SU-DHL-6 (cell line): ENCODE measurements around the gene WDR7.

ENCODE experiments used
- H2AFZ ChIP-seq: fragments of 200-600 bp; sonication (generic); 2 replicates; pipeline ENCODE4 v1.6.1; 2014; ENCODE audit warnings: low read depth, mild to moderate bottlenecking, moderate library complexity, mixed read lengths, antibody characterized with exemption, low read length; ENCODE audit not compliant: severe bottlenecking
- H3F3A ChIP-seq: fragments of 200-600 bp; shearing (Covaris generic); 2 replicates; pipeline ENCODE4 v1.6.0; 2016; ENCODE audit warnings: antibody characterized with exemption, mild to moderate bottlenecking; ENCODE audit not compliant: insufficient read depth
- H3K27ac ChIP-seq: fragments of 200-600 bp; sonication (generic); 2 replicates; pipeline ENCODE4 v1.5.1; 2016; ENCODE audit warnings: low read depth, mild to moderate bottlenecking, low read length, moderate library complexity, mixed read lengths
- H3K27me3 ChIP-seq: fragments of 200-600 bp; sonication (generic), shearing (Covaris generic); 2 replicates; pipeline ENCODE4 v1.6.0; 2014; ENCODE audit warnings: mild to moderate bottlenecking, low read length
- H3K36me3 ChIP-seq: fragments of 200-600 bp; sonication (generic); 2 replicates; pipeline ENCODE4 v1.6.1; 2014; ENCODE audit warnings: mild to moderate bottlenecking, low read length, mixed read lengths
- H3K4me2 ChIP-seq: fragments of 300-600, 200-600 bp; shearing (Covaris generic), sonication (generic); 2 replicates; pipeline ENCODE4 v1.6.0; 2014; ENCODE audit warnings: low read length, low read depth, mild to moderate bottlenecking; ENCODE audit not compliant: poor library complexity, severe bottlenecking
- H3K4me3 ChIP-seq: fragments of 200-600 bp; sonication (generic); 2 replicates; pipeline ENCODE4 v1.5.1; 2014; ENCODE audit warnings: antibody characterized with exemption, low read length, mild to moderate bottlenecking, mixed read lengths; ENCODE audit not compliant: insufficient read depth, poor library complexity, severe bottlenecking
- H3K79me2 ChIP-seq: fragments of 200-600 bp; sonication (generic); 2 replicates; pipeline ENCODE4 v1.6.1; 2014; ENCODE audit warnings: mild to moderate bottlenecking, low read length, moderate library complexity; ENCODE audit not compliant: insufficient read depth
- H3K9ac ChIP-seq: fragments of 200-600 bp; sonication (generic); 2 replicates; pipeline ENCODE4 v1.7.0; 2014; ENCODE audit warnings: mild to moderate bottlenecking, low read length
- H3K9me2 ChIP-seq: fragments of 200-600 bp; sonication (generic); replicated peaks from 2 replicates; pipeline ENCODE4 v1.6.1; 2014; ENCODE audit warnings: low read length; ENCODE audit not compliant: insufficient read depth
- H3K9me3 ChIP-seq: fragments of 200-600 bp; sonication (generic); 2 replicates; pipeline ENCODE4 v1.6.1; 2014; ENCODE audit warnings: low read length, mixed read lengths; ENCODE audit not compliant: insufficient read depth
- H4K20me1 ChIP-seq: fragments of 200-600 bp; sonication (generic); 2 replicates; pipeline ENCODE4 v1.6.1; 2014; ENCODE audit warnings: low read depth, mild to moderate bottlenecking, antibody characterized with exemption, low read length, moderate library complexity, mixed read lengths
- CTCF ChIP-seq: fragments of 200-600 bp; sonication (generic); IDR thresholded peaks from one replicate; pipeline ENCODE4 v1.5.1; 2017; ENCODE audit warnings: antibody characterized with exemption, mild to moderate bottlenecking, low read length, moderate library complexity; ENCODE audit not compliant: insufficient read depth, poor library complexity, severe bottlenecking
- EZH2phosphoT487 ChIP-seq: fragments of 200-600 bp; sonication (generic), shearing (Covaris generic); conservative IDR thresholded peaks from 2 replicates; pipeline ENCODE4 v1.6.1; 2018; ENCODE audit warnings: mild to moderate bottlenecking, antibody characterized with exemption, low read length, moderate library complexity, mixed read lengths

Gene WDR7

GRCh38 chr18:56869189-56869777, 218.1 kb downstream of the WDR7 start:
- TF ChIP-seq EZH2phosphoT487 (no peak), CTCF (peak; percentile 96)
- Histone ChIP-seq H3K27ac (no peak overlapping the region), H3K27me3 (no peaks in the 10 kb centered on the region), H3K9me3 (no peaks in the 10 kb centered on the region), H3K79me2 (no peaks in the 10 kb centered on the region), H3F3A (no peaks in the 10 kb centered on the region), H2AFZ (no peak overlapping the region), H4K20me1 (0 out of 2 replicates have a peak, but pooled peaks cover 1% of the 10 kb centered on the region), H3K4me2 (no peak overlapping the region), H3K4me3 (no peak overlapping the region), H3K9ac (no peak overlapping the region), H3K36me3 (no peaks in the 10 kb centered on the region), H3K9me2 (no peaks in the 10 kb centered on the region)

- no peaks in the 10 kb centered on the region for H3K79me2 ChIP-seq
- H3K4me3 ChIP-seq, result no peak overlapping the region
- no peaks in the 10 kb centered on the region for H4K20me1 ChIP-seq
- no peaks in the 10 kb centered on the region for H3K27me3 ChIP-seq
- H3F3A ChIP-seq, result no peaks in the 10 kb centered on the region
- H2AFZ ChIP-seq, result no peak overlapping the region
- H3K4me2 ChIP-seq, result no peak overlapping the region
- TF ChIP-seq EZH2phosphoT487, result no peak
- no peaks in the 10 kb centered on the region for H3K9me3 ChIP-seq
- H3K9ac ChIP-seq, result no peak overlapping the region
- no peaks in the 10 kb centered on the region for H3K36me3 ChIP-seq
- H3K27ac ChIP-seq, result no peak overlapping the region
- no peaks in the 10 kb centered on the region for H3K9me2 ChIP-seq
These were observed 219.8 kb downstream of the WDR7 start for GRCh38 chr18:56870982-56871381.

GRCh38 chr18:56872140-56872539, 221.0 kb downstream of the WDR7 start:
- H3K79me2 ChIP-seq, result no peaks in the 10 kb centered on the region
- TF ChIP-seq CTCF (no peak), EZH2phosphoT487 (no peak)
- H2AFZ ChIP-seq, result no peak overlapping the region
- no peaks in the 10 kb centered on the region for H3K36me3 ChIP-seq
- no peaks in the 10 kb centered on the region for H3F3A ChIP-seq
- no peaks in the 10 kb centered on the region for H3K9me3 ChIP-seq
- H3K27me3 ChIP-seq, result no peaks in the 10 kb centered on the region
- H3K27ac ChIP-seq, result no peak overlapping the region
- H3K4me3 ChIP-seq, result no peak overlapping the region
- no peak overlapping the region for H3K9ac ChIP-seq
- H4K20me1 ChIP-seq, result no peaks in the 10 kb centered on the region
- H3K9me2 ChIP-seq, result no peaks in the 10 kb centered on the region
- H3K4me2 ChIP-seq, result no peak overlapping the region

GRCh38 chr18:56873441-56874140, 222.4 kb downstream of the WDR7 start:
- H3K9ac ChIP-seq, result no peak overlapping the region
- H3K27me3 ChIP-seq, result no peaks in the 10 kb centered on the region
- no peaks in the 10 kb centered on the region for H4K20me1 ChIP-seq
- H3K9me3 ChIP-seq, result no peaks in the 10 kb centered on the region
- H3K4me3 ChIP-seq, result no peak overlapping the region
- H3K9me2 ChIP-seq, result no peaks in the 10 kb centered on the region
- no peaks in the 10 kb centered on the region for H3F3A ChIP-seq
- no peak overlapping the region for H3K4me2 ChIP-seq
- no peaks in the 10 kb centered on the region for H3K79me2 ChIP-seq
- H3K27ac ChIP-seq, result no peak overlapping the region
- no peak overlapping the region for H2AFZ ChIP-seq
- no peak for TF ChIP-seq EZH2phosphoT487
- TF ChIP-seq CTCF, result no peak
- H3K36me3 ChIP-seq, result no peaks in the 10 kb centered on the region
